ENCODE results near the gene LYPD5.

- TF ChIP-seq, protein P1, sequence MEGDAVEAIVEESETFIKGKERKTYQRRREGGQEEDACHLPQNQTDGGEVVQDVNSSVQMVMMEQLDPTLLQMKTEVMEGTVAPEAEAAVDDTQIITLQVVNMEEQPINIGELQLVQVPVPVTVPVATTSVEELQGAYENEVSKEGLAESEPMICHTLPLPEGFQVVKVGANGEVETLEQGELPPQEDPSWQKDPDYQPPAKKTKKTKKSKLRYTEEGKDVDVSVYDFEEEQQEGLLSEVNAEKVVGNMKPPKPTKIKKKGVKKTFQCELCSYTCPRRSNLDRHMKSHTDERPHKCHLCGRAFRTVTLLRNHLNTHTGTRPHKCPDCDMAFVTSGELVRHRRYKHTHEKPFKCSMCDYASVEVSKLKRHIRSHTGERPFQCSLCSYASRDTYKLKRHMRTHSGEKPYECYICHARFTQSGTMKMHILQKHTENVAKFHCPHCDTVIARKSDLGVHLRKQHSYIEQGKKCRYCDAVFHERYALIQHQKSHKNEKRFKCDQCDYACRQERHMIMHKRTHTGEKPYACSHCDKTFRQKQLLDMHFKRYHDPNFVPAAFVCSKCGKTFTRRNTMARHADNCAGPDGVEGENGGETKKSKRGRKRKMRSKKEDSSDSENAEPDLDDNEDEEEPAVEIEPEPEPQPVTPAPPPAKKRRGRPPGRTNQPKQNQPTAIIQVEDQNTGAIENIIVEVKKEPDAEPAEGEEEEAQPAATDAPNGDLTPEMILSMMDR (IDR thresholded peaks at IDR 0.05) = no peak
- TF ChIP-seq POLR2A (IDR thresholded peaks at IDR 0.05) = no peak
Measured at GRCh38 chr19:43812259-43812658, 10.0 kb upstream of the LYPD5 start.

All from testis (tissue), 2 donors.